GM21576 (cell line): ENCODE data around the gene SLC39A10.

Experiments
- ATAC-seq: cut with Tn5 transposase; IDR thresholded peaks from one replicate; pipeline ENCODE4 v1.9.1; 2021; ENCODE audit warnings: mild to moderate bottlenecking, moderate library complexity; ENCODE audit not compliant: unreplicated experiment

The SLC39A10 gene

GRCh38 chr2:195711478-195711877, 54.5 kb downstream of the SLC39A10 start:
- no peak for ATAC-seq

- no peak for ATAC-seq
These were observed 59.4 kb downstream of the SLC39A10 start for GRCh38 chr2:195716466-195716865.

- ATAC-seq: no peak
These were observed 64.0 kb downstream of the SLC39A10 start for GRCh38 chr2:195721042-195721441.

- no peak for ATAC-seq
These were observed 65.0 kb downstream of the SLC39A10 start for GRCh38 chr2:195722075-195722474.

GRCh38 chr2:195727106-195727505, 70.1 kb downstream of the SLC39A10 start:
- no peak for ATAC-seq

GRCh38 chr2:195730912-195731311, 73.9 kb downstream of the SLC39A10 start:
- ATAC-seq: no peak

- no peak for ATAC-seq
These were observed 75.5 kb downstream of the SLC39A10 start for GRCh38 chr2:195732574-195732973.

- no peak for ATAC-seq
These were observed 76.8 kb downstream of the SLC39A10 start for GRCh38 chr2:195733831-195734230.

GRCh38 chr2:195734395-195734794, 77.4 kb downstream of the SLC39A10 start:
- ATAC-seq: no peak

GRCh38 chr2:195734931-195735330, 77.9 kb downstream of the SLC39A10 start:
- no peak for ATAC-seq

GRCh38 chr2:195735347-195735746, 78.3 kb downstream of the SLC39A10 start:
- ATAC-seq: no peak

GRCh38 chr2:195737511-195738325, 80.7 kb downstream of the SLC39A10 start:
- no peak for ATAC-seq

GRCh38 chr2:195741191-195741590, 84.2 kb downstream of the SLC39A10 start:
- no peak for ATAC-seq

- no peak for ATAC-seq
These were observed 99.4 kb downstream of the SLC39A10 start for GRCh38 chr2:195756218-195756942.

- no peak for ATAC-seq
These were observed 101.8 kb downstream of the SLC39A10 start for GRCh38 chr2:195758846-195759245.

- no peak for ATAC-seq
These were observed 102.9 kb downstream of the SLC39A10 start for GRCh38 chr2:195759877-195760276.

- ATAC-seq: no peak
These were observed 106.8 kb downstream of the SLC39A10 start for GRCh38 chr2:195763866-195764265.

- ATAC-seq: no peak
These were observed 109.7 kb downstream of the SLC39A10 start for GRCh38 chr2:195766691-195767090.

- ATAC-seq: no peak
These were observed 111.4 kb downstream of the SLC39A10 start for GRCh38 chr2:195768431-195768830.

GRCh38 chr2:195769975-195770374, 112.9 kb downstream of the SLC39A10 start:
- ATAC-seq: no peak

GRCh38 chr2:195779491-195779890, 122.5 kb downstream of the SLC39A10 start:
- ATAC-seq: no peak

GRCh38 chr2:195782156-195782555, 125.1 kb downstream of the SLC39A10 start:
- no peak for ATAC-seq
